Dedifferentiated amniotic fluid mesenchymal stem cell (primary cell): ENCODE data around the gene HAUS7.

Experiments
- DNase-seq: peaks from one replicate; pipeline ENCODE4 v3.0.0-alpha.2; 2016; ENCODE audit errors: extremely low spot score

The HAUS7 gene

DNA sequence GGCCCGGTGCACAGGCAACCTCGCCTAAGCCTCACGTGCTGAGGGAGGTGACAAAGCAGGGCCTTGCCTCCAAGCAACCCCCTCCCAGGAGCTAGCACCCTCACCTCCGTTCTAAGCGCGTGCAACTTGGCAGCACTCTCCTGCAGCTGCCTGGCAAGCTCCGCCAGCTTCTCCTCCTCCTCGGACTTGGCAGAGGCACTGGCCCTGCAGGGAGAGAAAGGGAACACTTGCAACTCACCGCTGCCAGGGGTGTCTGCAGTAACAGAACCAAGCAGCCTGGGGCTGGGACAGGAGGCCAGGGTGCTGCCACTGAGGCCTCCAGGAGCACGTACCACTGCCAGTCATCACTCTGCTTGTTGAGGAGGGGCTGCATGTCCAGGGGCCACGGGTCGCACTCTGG lies 14.2 kb downstream of the HAUS7 start:
- DNase-seq, result no peak

DNA sequence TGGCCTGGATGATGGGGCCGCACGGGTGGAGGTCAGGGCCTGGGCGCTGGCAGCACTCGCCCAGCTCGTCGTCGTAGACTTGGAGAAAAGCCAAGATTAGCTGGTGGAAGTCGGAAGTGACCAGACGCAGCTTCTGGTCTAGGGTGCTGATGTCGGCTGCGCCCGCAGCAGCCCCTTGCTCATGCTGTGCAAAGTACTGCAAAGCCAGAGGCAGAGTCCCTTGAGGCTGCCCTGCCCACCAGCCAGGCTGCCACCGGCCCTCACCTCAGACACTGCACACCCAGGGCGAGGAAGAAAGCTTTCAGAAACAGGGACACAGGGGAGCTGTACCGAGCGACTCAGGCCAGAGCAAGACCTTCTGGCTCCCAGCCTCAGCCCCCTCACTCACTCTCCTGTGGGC lies 14.8 kb downstream of the HAUS7 start:
- no peak for DNase-seq

DNA sequence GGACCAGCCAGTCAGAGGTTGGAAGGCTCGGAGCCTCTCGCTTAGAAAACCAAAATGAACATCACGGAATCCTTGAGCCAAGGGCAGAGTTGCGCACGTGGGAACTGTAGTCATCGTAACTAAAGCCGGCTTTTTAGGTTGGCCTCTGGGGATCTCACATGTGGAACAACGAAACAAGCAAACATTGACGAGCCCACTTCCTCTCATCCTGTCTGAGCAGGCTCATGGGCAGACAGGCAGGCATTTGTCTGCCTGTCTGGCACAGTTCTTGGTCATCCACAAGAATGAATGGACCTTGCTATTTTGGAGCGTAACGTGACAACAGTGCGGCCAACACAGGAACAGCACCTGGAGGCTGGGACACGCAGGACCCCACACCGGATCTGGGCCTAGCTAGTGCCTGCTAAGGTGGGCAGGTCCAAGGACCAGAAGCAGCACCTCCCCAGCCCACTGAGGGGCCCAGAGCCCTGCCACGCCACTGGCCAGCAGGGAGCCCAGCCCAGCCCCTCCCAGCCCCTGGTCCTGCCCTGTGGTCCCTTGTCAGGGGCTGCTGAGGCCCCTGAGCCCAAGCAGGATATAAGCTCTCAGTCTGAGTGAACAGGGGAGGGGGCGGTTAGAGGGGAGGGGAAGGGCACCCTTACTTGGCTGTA lies 15.3 kb downstream of the HAUS7 start:
- no peak for DNase-seq

DNA sequence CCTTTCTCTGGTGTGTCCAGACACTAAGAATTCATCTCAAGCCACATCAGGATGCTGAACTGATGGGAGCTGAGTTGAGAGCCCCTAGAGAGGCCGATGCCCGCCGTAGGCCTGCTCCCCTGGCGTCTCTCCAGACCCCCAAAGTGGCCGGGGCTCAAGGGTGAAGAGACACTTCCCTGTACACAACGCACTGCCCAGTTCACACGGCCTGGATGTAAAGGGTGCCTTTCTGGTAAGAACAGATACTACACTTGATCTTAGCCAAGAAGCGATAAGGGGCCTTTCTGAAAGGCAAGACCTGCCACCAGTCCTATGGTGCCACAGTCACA lies 19.5 kb downstream of the HAUS7 start:
- DNase-seq, result no peak

DNA sequence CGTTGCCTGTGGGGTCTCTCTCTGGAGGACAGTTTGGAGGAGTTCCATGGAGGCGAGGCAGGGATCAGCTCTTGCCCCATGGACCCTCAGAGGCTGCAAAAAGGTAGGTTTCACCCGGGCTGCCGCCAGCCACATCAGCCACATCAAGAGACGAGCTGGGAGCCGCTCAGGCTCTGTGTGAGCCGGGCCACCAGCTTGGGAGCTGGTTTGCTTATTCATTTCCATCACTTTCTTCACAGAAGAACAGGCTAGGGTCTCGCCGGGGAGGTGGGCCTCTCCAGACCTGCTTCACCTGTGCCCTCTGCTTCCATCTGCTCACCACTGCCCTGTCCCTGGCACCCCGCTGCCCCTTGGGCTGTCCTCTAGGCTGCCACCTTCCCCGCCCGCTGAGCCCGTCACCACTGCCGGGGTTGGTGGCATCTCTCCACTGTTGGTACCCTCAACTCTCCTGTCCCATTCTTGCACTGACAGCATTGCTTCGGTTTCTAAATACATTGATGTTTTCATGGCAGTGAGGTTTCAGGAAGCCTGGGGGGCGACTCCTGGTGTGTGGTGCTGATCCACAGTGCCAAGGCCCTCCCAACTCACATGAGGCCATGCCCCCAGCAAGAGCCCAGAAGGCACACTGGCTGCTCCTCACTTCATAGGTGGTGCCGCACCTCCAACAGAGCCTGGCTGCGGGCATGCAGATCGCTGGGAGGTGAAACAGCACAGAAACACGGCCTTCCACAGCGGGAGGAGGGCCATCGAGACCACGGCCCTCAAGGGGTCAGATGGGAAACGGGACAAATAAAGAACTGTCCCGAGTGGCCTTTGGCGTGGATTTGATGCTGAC lies 20.0 kb downstream of the HAUS7 start:
- DNase-seq, result no peak

DNA sequence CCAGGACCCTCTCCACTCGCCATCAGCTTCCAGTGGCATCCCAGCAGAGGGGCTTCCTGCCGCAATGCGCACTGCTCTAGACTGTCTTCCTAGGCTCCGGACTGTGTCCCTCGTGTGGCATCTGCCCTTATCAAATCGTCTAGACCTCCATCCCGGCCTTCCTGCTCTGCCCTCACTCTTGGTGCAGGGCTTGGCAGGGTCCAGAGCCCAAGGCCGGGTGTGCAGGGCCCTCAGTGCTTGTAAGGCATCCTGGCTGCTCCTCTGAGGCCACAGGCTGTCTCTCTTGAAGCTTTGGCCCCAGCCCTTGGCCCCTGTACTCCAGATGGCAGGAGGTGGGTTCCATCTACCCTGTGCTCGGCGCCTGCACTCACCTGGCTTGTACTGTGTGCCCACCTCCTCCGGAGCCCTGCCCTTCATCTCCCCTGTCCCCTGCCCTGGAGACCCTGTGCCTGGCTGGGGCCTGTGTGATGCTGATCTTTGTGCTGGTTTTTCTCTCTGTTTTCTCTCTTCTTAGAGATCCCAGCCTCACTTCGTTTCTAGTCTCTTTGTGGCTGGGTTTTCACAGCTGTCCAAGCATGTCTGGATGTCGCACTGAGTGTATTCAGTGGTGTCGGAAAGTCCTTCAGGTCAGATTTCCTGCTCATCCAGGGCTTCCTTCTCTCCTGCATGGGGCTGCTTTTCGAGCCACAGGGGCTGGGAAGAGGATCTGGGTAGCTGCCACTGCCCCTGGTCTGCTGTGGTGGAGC lies 20.8 kb downstream of the HAUS7 start:
- no peak for DNase-seq

DNA sequence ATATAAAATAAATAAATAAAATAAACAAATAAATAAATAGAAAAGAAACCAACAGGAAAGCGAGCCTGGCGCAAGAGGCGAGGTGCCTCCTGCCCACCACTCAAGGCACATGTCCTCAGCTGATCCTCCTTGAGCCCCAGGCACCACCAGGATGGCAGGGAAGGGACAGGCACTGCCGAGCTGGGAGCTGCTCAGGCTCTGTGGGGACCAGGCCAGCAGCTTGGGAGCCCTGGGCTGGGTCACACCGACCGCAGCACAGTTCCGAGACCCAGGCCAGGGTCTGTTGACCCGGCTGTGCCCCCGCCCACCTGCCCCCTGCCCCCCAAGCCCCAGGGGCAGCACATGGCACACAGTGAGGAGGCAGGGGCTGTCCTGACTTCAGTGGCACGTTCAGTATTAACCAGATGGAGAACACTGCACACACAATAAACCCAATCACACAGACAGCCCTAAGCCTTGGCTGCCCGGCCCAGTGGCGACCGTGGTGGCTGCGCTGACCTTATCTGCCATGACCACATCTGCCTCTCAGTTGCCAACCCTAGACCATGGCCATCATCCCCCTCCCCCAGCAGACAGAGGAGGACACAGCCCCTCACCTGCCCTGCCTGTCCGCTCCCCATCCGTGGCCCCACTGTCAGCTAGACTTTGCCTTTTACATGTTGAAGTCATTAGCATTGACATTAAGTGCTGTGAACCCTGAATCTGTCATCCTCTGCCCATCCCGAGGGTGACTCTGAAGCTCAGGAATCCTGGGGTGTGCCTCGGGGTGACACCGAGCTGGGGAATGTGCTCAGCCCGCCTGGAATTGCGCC lies 21.6 kb downstream of the HAUS7 start:
- DNase-seq, result no peak

DNA sequence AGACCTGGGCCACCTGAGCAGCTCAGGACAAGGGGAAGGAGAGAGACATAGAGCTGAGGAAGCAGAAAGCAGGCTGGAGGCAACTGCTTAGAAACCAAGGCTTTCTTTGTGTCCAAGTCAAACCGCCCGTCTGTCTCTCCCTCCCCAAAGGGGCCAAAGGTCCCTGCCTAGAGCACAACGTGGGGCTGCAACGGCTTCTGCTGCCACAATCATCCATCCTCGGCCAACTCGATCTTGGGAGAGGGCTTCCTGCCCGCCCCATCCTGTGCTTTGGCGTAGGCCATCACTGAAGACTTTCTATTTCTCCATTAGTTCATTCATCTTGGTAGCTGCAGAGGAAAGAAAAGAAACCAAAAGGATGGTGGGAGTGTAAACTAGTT lies 22.8 kb downstream of the HAUS7 start:
- no peak for DNase-seq

DNA sequence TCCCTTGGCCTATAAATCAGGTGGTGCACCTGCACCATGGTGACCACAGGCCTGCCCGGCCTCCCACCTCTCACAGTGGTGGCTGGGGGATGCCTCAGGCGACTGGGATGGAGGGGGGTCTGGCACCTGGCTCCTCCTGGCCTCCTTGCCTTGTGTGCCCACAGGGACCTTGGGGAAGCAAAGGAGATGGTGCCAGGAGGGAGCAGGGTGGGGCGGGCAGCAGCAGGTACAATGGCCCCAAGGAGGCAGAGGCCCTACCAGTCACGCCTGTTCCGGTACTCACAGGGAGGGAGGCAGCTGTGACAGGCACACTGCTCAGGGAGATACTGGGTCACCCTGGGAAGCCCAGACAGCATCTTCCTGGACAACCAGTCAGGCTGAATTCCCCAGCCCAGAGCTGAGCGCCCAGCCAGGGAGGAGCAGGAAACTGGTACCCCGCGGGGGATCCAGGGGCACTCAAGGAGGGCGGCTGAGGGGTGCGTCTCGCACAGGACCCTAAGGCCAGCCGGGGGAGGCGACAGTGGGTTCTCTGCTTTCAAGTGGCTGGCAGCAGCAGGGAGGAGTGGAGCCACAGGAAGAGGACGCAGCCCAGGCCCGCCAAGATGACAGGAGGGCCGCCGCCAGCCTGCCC lies 23.3 kb downstream of the HAUS7 start:
- DNase-seq, result no peak

DNA sequence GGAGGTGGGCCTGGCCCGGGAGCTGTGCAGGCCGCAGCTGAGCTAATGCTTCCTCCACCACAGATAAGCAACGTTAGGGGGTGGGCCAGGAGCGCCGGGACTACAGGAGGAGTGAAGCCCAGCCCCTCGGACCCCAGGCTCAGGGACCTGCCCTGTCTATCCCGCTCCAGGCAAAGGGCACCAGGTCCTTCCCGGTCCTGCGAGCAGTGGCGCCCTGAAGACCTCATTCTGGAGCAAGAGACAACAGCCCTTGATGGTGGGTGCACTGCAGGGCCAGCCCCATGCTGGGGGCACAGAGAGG lies 23.8 kb downstream of the HAUS7 start:
- no peak for DNase-seq

DNA sequence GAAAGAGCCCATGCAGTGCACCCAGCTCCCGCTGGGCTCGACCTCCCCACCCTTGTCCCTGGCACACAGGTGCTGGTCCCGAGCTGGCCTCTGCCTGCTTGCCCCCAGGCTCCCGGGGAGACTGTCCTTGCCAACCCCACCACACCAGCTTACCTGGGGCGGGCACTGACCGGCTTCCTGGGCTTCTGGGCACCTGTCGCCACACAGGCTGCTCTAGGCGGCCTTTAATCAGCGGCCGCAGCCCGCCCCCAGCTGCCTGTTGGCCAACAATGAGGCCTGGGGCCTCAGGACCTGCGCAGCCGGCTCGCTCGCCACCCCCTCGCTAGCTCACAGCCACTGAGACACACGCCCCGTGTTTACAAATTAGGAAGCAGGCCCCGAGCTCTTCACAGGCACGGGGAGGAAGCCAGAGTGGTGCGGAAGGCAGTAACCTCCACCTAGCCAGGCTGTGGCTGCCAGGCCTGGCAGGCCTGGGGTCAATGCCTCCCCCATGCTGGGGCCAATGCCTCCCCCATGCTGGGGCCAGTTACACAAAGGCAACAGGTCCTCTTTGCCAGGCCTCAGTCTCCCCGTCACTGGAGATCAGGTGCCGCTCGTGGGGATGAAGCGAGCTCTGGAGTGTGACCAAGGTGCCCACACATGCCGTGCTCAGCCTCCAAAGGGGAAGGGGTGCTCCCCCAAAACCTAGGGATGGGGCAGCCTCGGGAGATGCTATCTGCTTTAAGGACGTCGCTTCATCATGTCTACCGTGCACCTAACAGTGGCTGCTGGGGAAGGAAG lies 24.3 kb downstream of the HAUS7 start, which contains the start of gene TREX2:
Gene TREX2 (minus strand): TSS at position 201 of the 780 bp plus-strand sequence. CDS start 626 bp downstream, outside the sequence.
- DNase-seq, result no peak

DNA sequence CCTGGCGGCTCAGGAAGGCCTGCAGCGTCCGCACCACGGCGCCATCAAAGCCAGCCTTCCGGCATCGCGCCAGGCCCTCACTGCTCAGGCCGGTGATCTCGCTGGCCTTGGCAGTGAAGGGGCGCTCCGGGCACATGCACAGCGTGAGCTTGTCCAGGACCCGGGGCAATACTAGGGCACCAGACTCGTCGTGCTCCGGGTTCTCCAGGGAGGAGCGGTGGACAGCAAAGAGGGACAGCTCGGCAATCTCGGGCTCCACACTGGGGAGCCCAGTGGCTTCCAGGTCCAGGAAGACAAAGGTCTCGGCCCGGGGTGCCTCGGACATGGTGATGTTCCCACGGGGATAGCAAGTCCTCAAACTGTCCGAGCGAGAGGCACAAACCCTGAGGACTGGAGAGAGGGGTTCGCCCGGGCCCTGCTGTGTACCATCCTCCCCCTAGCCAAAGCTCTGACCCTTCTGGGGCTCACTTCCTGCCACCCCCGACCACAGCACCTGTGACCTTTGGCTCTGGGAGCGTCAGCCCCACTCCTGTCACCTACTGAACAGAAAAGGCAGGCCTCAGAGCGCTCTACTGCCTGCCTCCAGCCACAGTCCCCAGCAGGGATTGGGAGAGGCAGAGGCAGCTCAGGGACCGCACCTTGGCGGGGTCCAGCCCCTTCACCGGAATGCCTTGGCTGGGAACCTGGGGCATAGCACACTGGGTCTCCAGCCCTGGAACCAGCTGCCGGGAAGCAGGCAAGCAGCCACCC lies 25.1 kb downstream of the HAUS7 start:
- no peak for DNase-seq

DNA sequence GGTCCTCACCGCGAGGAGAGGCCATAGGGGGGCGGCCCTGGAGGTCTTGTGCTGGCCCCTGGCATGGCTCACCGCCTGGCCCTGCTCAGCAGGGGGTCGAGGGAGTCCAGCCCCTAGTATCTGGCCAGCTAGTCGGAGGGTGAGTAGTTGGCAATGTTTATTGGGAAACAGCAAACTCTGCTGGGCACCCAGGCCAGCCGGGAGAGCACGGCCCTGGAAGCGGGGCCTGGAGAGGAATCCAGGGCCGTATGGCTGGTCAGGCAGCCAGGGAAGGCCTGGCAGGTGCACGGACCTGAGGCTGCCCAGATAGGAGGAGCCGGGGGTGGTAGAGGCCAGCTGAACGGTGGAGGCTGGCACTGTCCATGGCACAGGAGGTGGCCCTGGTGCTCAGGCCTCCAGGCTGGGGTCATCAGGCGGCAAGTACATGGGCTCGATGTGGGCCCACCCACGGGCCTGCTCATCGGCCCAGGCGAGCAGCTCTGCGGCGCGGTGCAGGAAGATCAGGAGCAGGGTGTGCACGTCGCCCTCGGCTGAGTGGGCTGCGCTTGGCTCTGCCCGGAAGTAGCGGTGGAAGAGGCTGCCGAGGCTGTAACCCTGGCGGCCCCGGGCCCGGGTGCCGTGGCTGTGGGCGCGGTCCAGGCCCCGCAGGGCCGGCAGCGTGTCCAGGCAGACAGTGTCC lies 25.9 kb downstream of the HAUS7 start:
- no peak for DNase-seq

DNA sequence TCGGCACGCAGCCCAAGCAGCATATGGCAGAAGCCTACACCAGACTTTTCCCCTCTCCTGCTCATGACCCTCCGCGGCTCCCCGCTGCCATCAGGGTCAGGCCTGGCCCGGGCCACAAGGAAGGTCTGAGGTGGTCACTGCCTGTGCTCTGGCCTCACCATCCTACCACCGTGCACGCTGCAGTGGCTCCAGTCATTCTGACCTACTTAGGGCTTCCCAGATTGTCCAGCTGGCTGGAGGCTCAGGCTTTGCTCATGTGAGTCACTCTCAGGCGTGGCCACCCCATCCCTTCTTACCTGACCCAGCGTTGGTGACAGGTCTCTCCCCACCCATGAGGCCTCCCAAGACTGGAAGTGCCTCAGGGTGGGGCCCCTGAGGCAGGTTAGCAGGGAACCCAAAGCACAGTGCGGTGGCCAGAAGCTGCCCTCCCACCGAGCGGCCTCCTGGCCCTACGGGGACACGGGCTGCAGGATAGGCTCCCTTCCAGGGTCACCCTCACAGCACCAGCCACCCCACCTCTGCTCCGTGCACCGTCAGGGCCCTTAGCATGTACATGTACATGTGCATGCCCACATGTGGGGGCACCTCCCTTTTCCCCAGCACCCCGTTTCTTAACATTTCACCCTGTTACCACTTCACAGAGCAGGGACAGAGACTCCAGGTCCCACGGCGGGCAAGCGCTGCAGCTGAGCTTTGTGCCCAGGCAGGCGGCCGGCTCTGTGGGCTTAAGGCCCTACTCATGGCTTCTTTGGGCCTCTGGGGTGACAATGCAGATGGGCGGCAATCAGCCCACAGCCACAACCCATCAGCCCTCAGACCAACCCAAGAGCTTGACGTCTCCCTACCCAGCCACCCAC lies 26.7 kb downstream of the HAUS7 start:
- no peak for DNase-seq

DNA sequence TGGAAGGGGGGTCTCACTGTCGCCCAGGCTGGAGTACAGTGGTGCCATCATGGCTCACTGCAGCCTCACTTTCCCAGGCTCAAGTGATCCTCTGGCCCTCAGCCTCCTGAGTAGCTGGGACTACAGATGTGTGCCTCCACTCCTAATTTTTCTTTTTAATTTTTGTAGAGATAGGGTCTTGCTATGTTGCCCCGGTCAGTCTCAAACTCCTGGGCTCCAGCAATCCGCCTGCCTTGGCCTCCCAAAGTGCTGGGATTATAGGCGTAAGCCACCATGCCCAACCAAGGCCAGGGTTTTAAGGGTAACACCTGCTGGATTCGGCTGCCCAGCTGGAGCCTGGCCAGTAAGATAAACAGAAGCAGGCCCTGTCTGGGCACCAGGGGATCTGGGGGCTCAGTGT lies 27.9 kb downstream of the HAUS7 start:
- DNase-seq, result no peak

DNA sequence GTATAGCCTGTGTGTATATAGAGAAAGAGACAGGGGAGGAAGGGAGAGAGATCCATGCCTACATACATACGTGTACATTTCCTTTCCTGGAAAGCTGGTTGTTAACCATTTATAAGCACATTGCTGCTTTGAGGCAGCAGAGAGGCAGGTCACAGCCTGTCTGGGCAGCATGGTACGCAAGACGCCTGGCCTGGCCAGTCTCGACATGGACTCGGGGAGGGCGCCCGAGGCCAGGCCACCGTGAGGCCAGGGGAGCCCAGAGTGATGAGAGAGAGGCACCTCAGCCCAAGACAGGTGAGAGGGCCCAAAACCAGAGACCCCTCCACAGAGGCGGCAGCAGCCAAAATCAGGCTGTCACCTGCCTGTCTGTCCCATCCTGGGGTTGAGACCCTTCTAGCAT lies 28.4 kb downstream of the HAUS7 start:
- no peak for DNase-seq

DNA sequence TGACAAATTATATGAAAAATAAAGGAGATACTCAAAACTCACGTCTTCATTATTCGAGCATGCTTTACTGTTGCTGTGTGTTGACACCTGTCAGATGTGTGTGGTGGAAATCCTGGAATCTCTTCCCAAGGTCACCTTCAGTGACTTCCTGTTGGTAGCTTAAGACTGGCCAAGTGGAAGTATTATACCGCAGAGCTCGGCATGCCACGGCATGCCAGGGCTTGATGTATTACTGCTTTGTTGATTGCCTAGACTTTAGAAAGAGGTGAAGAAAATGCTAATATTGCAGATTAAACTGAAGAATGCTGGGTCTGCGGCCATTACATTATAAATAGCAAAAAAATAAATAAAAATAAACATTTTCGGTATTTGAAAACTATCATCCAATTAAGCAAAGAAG lies 29.1 kb downstream of the HAUS7 start:
- DNase-seq, result no peak

DNA sequence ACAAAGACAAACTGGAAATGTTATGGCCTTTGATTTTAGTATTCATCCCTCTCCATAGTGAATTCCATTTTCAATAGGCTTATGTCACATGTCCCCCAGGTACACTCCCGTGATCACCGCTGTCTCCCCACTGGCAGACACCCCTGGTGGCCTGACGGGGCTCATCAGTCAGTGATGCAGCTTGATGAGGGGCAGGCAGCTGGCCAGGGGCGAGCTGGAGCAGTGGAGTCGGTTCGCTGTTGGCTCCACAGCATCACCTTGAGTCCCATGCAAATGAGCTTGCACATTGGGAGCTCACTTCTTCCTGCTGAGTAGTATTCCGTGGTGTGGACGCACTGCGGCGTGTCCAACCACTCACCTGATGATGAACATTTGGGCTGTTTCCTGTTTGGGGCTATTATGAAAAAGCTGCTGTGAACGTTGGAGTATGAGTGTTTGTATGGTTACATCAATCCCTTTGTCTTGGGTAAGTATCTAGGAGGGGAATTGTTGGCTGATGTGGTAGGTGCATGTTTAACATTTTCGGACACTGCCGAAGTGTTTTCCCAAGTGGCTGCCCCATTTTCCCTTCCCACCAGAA lies 29.7 kb downstream of the HAUS7 start:
- DNase-seq, result no peak
